GM21360 (cell line): Measurements from ENCODE around the gene QPCTL.
A peak's percentile ranks its signal among the peaks of the same experiment; 100 is the strongest.
"Not testable (repeated sequence)": the region's sequence is repeated elsewhere in the genome, so short reads cannot be mapped to it uniquely, and the experiment has no call there.

Experiments used
- ATAC-seq: cut with Tn5 transposase; IDR thresholded peaks from one replicate; pipeline ENCODE4 v1.9.1; 2021; ENCODE audit warnings: mild to moderate bottlenecking, moderate library complexity; ENCODE audit not compliant: unreplicated experiment

The QPCTL gene

DNA sequence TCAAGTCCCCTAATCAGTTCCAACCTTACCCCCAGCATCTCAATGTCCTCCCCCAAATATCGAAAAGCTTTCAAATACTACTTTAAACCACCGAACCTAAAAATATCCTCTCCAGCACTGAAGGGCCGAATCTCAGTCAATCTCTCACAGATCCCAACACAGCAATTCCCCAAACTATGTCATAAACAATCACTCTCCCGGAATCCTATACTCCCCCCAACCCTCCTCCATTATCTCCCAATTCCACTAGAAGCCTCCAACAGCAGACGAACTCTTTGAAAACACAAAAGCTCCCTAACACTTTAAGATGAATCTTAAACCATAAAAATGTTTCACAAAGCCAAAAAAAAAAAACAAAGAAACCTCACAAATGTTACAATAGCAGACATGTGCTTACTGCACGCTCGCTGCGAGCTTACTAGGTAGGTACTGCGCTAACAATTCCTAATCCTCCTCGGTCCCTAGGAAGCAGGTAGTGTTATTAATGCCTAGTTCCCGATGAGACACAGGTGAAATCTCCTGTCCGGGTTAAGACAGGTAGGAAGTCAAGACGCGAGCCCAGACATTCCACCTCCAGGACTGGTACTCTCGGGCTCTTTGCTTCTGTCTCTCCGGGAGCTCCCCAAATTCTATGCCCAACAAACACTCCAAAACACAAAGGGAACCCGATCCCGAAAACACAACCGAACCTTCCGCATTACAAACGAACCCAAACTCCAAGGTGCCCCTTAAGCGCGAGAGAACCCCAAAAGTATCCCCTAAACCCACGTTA is 24.1 kb downstream of the QPCTL start:
- no peak for ATAC-seq

DNA sequence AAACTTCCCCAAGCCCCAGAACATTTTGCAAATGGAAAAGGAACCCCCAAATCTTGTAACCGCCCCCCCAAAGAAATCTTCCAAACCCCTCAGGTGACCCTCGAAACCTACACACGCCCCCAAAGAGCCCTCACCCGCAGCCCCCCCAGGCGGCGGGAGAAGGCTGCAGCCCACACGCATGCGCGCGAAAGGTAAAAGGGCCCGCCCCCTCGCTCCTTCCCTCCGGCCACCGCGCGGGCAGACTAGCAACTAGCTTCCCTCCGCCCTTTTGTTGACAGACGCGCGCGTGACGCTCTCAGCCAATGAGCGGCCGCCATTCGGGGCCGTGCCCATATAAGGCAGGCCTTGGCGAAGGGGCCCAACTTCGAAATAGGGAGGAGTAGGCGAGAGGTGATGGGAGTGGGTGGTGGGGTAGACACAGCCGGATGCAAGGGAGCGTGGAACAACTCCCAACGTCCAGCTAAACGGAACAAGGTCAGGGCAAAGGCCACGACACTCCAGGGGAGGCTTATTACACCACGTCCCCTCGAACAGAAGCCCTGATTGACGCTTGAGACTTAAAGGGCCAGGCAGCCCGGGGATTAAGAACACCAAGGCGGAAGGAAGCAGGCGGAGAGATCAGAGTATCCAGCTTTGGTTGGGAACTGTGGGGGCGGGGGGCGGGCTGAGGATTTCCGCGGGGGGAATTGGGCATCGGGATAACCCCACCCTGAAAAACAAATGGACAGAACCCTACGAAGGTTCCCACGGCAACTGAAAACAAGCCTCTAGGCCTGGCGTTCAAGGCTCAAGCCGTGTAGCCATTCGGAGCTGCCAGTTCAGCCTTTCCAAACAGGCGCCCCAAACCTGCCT is 24.9 kb downstream of the QPCTL start:
- ATAC-seq = peak; percentile 91

DNA sequence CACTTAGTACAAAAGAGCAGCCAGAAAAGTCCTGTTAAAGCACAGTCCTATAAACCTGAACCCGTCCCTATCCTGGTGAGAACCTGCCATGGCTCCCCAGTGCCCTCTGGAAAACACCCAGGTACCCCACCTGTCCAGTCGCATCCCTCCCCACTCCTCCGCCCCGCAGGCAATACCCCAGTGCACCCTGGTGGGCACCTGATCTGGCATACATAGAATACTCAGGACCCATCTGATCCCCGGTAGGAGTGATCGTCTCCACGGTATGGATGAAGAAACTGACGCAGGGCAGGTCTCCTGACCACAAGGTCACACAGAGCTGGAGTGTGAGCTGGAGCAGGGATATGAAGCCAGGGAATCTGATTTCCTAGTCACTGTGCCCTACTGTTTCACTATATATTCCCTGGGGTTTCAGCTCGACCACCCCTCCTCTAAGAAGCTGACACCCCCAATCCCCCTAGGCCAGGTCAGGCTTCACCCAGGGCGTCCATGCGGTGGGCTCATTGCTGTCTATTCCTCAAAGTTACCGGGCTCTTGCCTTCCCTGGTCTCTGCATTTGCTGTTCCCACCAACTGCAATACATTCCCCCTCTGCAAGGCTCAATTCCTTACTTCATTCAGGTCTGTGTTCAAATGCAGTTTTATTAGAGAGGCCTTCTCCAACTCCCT is 25.7 kb downstream of the QPCTL start:
- no peak for ATAC-seq

DNA sequence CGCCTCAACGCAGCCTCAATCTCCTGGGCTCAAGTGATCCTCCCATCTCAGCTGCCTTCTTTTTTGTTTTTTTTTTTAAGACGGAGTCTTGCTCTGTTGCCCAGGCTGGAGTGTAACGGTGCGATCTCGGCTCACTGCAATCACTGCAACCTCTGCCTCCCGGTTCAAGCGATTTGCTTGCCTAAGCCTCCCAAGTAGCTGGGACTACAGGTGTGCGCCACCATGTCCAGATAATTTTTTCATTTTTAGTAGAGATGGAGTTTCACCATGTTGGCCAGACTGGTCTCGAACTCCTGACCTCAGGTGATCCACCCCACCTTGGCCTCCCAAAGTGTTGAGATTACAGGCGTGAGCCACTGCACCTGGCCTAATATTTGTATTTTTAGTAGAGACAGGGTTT is 27.6 kb downstream of the QPCTL start:
- ATAC-seq = not testable (repeated sequence)

DNA sequence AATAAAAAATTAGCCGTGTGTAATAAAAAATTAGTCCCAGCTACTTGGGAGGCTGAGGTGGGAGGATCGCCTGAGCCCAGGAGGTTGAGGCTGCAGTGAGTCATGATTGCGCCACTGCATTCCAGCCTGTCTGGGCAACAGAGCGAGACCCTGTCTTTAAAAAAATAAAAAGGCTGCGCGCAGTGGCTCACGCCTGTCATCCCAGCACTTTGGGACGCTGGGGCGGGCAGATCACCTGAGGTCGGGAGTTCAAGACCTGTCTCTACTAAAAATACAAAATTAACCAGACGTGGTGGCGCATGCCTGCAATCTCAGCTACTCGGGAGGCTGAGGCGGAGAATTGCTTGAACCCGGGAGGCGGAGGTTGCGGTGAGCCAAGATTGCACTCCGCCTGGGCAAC is 36.2 kb downstream of the QPCTL start:
- not testable (repeated sequence) for ATAC-seq

DNA sequence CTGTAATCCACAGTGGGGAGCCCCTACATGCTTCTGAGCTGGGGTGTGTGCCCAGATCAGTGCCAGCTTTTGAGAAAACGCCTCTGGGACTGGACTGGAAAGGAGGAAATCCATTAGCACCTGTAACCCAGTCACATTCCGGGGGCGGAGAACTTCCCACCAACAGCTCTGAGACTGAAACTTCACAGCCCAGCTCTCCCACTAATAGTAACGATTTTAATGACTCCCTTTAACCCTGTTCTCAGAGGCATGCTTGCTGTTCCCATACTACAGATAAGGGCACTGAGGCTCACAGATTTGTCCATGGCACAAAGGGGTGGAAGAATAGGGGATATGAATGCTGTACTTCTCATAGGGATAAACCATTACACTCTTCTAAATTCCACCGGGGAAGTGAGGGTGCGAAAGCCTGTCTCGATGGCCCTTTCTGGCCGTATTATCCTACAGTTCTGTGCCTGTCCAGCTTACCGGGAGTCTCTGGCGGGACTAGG is 37.4 kb downstream of the QPCTL start:
- ATAC-seq = no peak

DNA sequence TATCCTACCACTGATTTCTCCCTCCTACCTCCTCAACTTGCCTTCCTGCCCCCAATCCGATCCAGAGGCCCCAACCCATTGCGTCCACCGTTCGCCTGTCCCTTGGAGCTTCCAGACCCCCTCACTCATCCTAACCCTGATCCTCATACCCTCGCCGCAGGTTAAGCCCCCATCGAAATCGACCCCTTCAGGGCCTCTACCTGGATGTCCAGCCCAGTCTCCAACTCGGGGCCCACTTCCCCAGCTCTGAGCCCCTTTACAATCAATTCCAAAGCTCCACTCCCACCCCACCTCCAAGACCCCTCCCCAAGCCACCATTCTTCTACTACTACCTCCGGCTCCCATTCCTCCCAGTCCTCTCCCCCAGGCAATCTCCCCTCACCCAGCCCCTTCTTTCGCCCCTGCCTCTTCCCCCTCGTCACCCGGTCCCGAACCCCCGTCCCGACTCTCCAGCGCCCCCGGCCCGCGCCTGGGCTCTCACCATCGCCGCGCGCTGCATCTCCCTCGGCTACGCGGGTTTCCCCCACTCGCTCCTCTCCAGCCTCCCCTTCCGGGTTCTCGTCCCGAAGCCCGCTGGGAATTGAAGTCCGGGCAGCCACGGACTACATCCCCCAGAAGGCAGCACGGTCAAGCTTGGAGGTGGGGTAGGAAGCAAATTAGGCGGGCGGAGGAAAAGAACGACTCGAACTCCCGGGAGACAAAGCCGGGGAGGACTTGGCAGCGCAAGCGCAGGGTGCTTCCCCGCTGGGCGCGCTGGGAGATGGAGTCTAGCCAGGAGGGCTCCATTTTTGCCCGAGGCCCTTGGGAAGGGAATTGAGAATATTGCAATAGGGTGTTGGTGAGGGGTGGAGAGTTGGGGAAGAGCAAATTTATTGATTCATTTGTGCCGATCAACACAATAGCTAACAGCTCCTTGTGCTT is 38.2 kb downstream of the QPCTL start, which contains the start of gene FBXO46:
Gene FBXO46, minus strand, starts transcription at position 529 of the 921 bp plus-strand sequence. CDS start 17,401 bp downstream, outside the sequence.
- peak; percentile 79 for ATAC-seq

DNA sequence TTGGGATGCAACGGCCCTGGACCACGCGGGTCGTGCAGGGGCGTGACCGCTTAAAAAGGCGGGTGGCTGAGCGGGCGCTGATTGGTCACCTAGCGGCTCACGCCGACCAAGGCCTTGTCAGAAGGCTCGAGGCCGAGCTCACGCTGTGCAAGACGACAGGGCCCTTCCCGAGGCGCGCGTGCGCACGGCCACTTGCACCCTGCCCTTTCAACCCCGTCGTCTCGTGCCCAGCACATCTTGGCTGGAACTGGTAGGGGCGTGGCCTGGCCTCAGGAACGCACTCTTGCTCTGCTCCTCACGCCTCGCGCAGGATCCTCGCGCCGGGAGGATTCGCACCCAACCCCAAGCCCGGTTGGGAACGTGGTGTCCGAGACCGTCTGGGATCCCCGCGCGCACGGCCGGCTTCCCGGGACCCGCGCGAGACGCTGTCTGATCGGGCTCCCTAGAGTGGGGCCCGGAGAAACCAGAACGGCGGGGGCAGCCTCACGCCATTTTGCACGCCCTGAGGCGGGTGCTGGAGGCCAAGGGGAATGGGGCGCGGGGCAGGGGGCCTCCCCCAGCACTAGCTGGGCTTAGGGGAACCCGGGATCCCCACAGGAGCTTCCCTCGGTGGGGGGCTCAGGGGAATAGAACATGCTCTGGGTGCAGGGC is 40.8 kb downstream of the QPCTL start, which contains the start of gene MEIOSIN:
Gene MEIOSIN, plus strand, starts transcription at position 280 of the 651 bp plus-strand sequence. CDS start 1,938 bp downstream, outside the sequence.
- ATAC-seq = no peak

DNA sequence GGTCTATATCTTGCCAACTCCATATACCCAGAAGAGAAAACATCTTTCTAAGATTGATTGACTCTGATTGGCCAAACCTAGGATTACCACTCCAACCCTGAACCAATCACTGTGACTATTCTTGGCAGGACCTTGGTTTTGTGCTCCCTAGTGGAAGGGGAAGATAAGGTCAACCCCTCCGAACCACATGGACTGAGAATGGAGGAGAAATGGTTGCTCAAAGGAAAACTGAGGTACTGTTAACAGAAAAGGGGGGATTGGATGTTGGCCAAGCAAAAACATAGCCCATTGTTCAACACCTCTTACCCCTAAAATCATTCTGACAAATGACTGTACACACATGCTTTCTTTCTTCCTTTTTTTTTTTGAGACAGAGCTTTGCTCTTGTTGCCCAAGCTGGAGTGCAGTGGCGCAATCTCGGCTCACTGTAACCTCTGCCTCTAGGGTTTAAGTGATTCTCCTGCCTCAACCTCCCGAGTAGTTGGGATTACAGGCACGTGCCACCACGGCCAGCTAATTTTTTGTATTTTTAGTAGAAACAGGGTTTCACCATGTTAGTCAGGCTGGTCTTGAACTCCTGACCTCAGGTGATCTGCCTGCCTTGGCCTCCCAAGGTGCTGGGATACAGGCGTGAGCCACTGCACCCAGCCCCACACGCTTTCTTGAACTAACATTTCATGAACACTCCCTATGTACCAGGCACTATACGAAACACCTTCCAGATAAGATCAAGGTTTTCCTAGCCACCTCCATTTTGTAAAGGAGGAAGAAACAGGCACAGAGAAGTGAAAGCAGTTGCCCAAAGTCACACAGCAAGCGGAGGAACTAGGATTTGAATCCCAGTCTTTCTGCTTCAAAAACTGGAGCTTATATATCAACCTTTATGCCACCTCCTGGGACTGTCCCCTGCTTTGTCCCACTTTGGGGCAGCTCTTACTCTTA is 47.3 kb downstream of the QPCTL start:
- ATAC-seq = no peak

DNA sequence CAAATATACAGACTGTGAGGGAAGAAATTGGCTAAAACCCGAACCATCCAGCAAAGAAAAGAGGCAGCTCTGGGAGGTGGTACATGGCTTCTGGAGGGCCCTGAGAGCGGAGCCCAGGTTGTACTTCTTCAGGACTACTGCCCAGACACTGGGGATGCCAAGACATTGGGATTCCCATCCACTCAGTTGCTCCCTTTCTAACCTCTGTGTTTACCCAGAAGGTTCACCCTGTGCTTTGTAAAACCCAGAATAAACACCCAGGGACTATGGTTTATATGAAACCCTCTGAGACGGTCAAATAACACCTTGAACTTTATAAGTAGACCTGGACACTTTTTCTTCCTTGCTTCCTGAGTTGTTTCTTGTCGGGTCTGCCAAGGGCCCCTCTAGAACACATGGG is 50.5 kb downstream of the QPCTL start:
- ATAC-seq = no peak

DNA sequence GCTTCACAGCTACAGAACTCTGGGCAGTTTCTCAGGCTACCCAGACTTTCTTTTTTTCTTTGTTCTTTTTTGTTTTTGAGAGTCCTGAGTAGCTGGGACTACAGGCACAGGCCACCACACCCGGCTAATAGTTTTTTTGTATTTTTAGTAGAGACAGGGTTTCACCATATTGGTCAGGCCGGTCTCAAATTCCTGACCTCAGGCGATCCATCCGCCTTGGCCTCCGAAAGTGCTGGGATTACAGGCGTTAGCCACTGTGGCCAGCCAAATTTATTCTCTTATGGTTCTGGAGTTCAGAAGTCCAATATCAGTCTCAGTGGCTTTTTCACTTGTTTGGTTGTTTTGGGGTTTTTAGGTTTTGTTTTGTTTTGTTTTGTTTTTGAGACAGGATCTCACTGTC is 53.1 kb downstream of the QPCTL start:
- no peak for ATAC-seq

DNA sequence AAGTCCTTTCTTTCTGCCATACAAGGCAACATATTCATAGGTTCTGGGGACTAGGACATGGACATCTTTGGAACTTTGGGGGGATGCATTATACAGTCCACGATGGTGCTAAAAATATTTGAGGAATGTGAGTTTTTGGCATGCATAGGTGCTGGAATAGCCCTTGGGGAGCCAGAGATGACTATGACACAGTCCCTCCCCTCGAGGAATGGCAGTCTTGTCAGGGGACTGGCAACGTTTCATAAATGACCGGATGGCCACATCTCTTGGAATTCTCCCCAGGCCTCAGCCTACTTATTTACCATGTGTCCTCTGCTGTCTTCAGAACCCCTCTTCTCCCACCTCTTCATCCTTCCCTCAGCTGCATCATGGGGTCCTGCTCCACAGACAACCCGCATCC is 54.4 kb downstream of the QPCTL start:
- no peak for ATAC-seq

DNA sequence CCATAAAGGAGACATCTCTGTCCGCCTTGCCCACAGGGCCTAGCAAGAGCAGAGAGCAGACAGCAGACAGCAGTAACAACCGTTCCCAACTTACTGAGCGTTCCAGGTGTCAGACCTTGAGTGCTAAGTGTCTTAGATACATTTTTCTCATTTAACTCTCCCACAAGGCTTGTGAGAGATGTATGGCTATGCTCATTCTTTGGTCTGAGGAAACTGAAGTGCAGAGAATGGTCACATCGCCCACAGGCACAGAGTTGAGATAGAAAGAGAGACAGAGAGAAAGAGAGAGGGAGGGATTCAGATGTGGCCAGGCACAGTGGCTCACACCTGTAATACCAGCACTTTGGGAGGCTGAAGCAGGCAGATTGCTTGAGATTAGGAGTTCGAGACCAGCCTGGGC is 55.0 kb downstream of the QPCTL start:
- ATAC-seq = no peak

DNA sequence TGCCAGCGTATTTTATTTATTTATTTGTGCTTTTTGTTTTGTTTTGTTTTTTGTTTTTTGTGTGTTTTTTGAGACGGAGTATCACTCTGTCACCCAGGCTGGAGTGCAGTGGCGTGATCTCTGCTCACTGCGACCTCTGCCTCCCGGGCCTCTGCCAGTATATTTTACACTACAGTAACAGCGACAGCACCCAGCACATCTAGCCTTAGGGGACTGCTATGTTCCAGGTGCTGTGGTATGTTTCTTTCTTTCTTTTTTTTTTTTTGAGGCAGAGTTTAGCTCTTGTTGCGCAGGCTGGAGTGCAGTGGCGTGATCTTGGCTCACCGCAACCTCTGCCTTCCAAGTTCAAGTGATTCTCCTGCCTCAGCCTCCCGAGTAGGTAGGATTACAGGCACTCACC is 59.0 kb downstream of the QPCTL start:
- not testable (repeated sequence) for ATAC-seq

DNA sequence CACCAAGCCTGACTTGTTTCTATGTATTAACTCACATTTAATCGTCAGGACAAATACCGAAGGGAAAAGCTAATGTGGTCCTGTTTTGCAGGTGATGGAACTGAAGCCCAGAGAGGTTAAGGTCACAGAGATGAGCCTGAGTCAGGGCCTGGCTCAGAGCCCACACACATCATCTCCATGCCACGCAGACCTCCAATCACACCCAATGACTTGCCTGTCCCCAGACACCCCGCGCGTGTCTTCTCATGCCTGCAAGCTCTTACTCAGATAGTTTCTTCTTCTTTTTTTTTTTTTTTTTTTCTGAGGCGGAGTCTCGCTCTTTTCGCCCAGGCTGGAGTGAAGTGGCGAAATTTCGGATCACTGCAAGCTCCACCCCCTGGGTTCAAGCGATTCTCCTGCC is 60.2 kb downstream of the QPCTL start:
- no peak for ATAC-seq

DNA sequence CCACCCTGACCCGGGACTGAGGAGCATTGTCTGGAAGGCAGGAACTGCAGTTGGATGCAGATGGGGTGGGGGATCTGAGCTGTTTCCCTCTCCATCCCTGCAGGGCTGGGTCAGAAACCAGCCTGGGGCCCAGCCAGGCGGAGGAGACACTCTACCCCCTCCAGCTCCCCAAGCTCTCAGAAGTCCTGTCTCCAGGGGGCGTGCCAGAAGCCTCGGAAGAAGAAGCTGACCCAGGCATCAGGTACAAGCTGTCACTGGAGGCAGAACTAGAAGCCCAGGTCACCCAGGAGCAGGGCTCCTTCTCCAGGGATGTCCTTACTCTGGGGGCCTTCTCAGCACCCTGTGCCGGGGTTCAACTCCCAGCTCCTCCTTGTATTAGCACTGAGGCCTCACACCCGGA is 61.1 kb downstream of the QPCTL start:
- no peak for ATAC-seq
